ENCODE measurements around the gene LCP2. TPM values are rescaled to one million over a fixed set of nuclear protein-coding genes. Genes with fewer than 3 reads are reported as not detected.

The LCP2 gene
- total and polyA plus RNA-seq, 2 donors (not counting 1 experiment from before 2014, with no cell fraction given): not detected

- no peak for DNase-seq (ENCODE audit: low read depth in 2 of 2)
- no peak overlapping the region for H2AFZ ChIP-seq (ENCODE audit: low read length)
- H4K20me1 ChIP-seq (ENCODE audit: control insufficient read depth, extremely low read depth, insufficient read depth, low read length): no peaks in the 10 kb centered on the region
- H3K27me3 ChIP-seq (ENCODE audit: control insufficient read depth, insufficient read depth, low read length): no peaks in the 10 kb centered on the region
- no peak for TF ChIP-seq EZH2 (IDR thresholded peaks at IDR 0.05; ENCODE audit: low read length, missing control alignments)
- TF ChIP-seq CTCF (conservative IDR thresholded peaks at IDR 0.05 in 1 of 2, IDR thresholded peaks at IDR 0.05 in 1 of 2; ENCODE audit: low read depth in 1 of 2, low read length in 2 of 2): no peak
- H3K4me1 ChIP-seq (ENCODE audit: control insufficient read depth, extremely low read depth, insufficient read depth, low read length): no peaks in the 10 kb centered on the region
- H3K27ac ChIP-seq (ENCODE audit: insufficient read depth, low read length): no peak overlapping the region
- H3K9me3 ChIP-seq (ENCODE audit: control insufficient read depth, insufficient read depth, low read depth, low read length): no peaks in the 10 kb centered on the region
- H3K4me2 ChIP-seq (ENCODE audit: extremely low read depth, insufficient read depth, low read length): no peak overlapping the region
- no peak overlapping the region for H3K4me3 ChIP-seq (replicated peaks in 1 of 4; ENCODE audit: control extremely low read depth in 1 of 4, insufficient read depth in 1 of 4, low read depth in 3 of 4, low read length in 4 of 4)
- no peaks in the 10 kb centered on the region for H3K36me3 ChIP-seq (ENCODE audit: control insufficient read depth, insufficient read depth, low read length)
- H3K79me2 ChIP-seq (ENCODE audit: control insufficient read depth, insufficient read depth, low read length): no peaks in the 10 kb centered on the region
- H3K9ac ChIP-seq (ENCODE audit: insufficient read depth, low read length): no peak overlapping the region
Measured at GRCh38 chr5:170206958-170207357, 90.6 kb downstream of the LCP2 start.

GRCh38 chr5:170206216-170206615 is 91.4 kb downstream of the LCP2 start:
- Histone ChIP-seq H3K27ac (ENCODE audit: insufficient read depth, low read length) (no peak overlapping the region), H4K20me1 (ENCODE audit: control insufficient read depth, extremely low read depth, insufficient read depth, low read length) (no peaks in the 10 kb centered on the region), H3K4me3 (replicated peaks in 1 of 4; ENCODE audit: control extremely low read depth in 1 of 4, insufficient read depth in 1 of 4, low read depth in 3 of 4, low read length in 4 of 4) (no peak overlapping the region), H3K4me2 (ENCODE audit: extremely low read depth, insufficient read depth, low read length) (no peak overlapping the region), H3K36me3 (ENCODE audit: control insufficient read depth, insufficient read depth, low read length) (no peaks in the 10 kb centered on the region), H3K27me3 (ENCODE audit: control insufficient read depth, insufficient read depth, low read length) (no peaks in the 10 kb centered on the region), H3K79me2 (ENCODE audit: control insufficient read depth, insufficient read depth, low read length) (no peaks in the 10 kb centered on the region), H3K9ac (ENCODE audit: insufficient read depth, low read length) (no peak overlapping the region), H3K4me1 (ENCODE audit: control insufficient read depth, extremely low read depth, insufficient read depth, low read length) (no peaks in the 10 kb centered on the region), H3K9me3 (ENCODE audit: control insufficient read depth, insufficient read depth, low read depth, low read length) (no peaks in the 10 kb centered on the region), H2AFZ (ENCODE audit: low read length) (no peak overlapping the region)
- no peak for DNase-seq (ENCODE audit: low read depth in 2 of 2)
- TF ChIP-seq CTCF (conservative IDR thresholded peaks at IDR 0.05 in 1 of 2, IDR thresholded peaks at IDR 0.05 in 1 of 2; ENCODE audit: low read depth in 1 of 2, low read length in 2 of 2) (no peak), EZH2 (IDR thresholded peaks at IDR 0.05; ENCODE audit: low read length, missing control alignments) (no peak)

- no peak for TF ChIP-seq CTCF (conservative IDR thresholded peaks at IDR 0.05 in 1 of 2, IDR thresholded peaks at IDR 0.05 in 1 of 2; ENCODE audit: low read depth in 1 of 2, low read length in 2 of 2)
- H3K4me2 ChIP-seq (ENCODE audit: extremely low read depth, insufficient read depth, low read length): no peak overlapping the region
Measured at GRCh38 chr5:170204202-170204601, 93.4 kb downstream of the LCP2 start.

More at GRCh38 chr5:170204202-170204601, 93.4 kb downstream of the LCP2 start:
- Histone ChIP-seq H3K79me2 (ENCODE audit: control insufficient read depth, insufficient read depth, low read length) (no peaks in the 10 kb centered on the region), H3K36me3 (ENCODE audit: control insufficient read depth, insufficient read depth, low read length) (no peaks in the 10 kb centered on the region), H3K27ac (ENCODE audit: insufficient read depth, low read length) (no peak overlapping the region), H3K27me3 (ENCODE audit: control insufficient read depth, insufficient read depth, low read length) (no peaks in the 10 kb centered on the region), H4K20me1 (ENCODE audit: control insufficient read depth, extremely low read depth, insufficient read depth, low read length) (no peaks in the 10 kb centered on the region), H3K4me1 (ENCODE audit: control insufficient read depth, extremely low read depth, insufficient read depth, low read length) (no peaks in the 10 kb centered on the region), H3K9ac (ENCODE audit: insufficient read depth, low read length) (no peak overlapping the region), H3K4me3 (replicated peaks in 1 of 4; ENCODE audit: control extremely low read depth in 1 of 4, insufficient read depth in 1 of 4, low read depth in 3 of 4, low read length in 4 of 4) (no peak overlapping the region), H3K9me3 (ENCODE audit: control insufficient read depth, insufficient read depth, low read depth, low read length) (no peaks in the 10 kb centered on the region), H2AFZ (ENCODE audit: low read length) (no peak overlapping the region)
- DNase-seq (ENCODE audit: low read depth in 2 of 2): no peak

Measured in fibroblast of lung (primary cell).